ENCODE results near the gene SYNE1. TPM values are rescaled to one million over a fixed set of nuclear protein-coding genes. Genes with fewer than 3 reads are reported as not detected.

The SYNE1 gene
- total RNA-seq, 1 experiment from 2014 or later = 23.0 TPM

DNA sequence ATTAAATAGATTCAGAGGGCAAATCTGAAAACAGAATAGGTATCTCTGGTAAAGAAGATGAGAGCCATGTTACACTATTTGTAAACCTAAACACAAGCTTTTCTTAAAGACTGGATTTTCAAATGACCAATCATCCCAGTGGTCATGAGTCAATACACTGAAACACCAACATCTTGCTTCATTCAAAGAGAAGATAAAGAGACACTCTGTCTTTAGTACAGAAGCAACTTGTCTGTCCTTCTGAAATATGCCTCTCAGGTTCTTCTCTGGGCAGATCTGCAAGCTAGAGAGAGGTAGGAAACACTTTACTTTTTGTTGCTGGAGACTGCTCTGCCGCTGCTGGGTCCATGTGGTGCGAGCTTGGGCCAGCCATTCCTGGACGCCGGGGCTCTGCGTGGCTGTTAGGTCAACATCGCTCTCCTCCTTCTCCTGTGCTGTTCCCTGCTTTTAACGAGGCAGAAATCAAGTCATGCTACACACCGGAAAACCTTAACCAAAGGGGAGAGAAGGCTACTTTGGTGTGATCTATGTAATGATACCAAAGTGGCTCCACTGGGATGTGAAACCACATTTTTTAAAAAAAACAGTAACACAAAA lies 368.2 kb downstream of the SYNE1 start:
- ChIA-PET POLR2A (no interaction called here), CTCF (interaction anchor here (1.3 kb wide), 1 partner anchor 88 kb away, joined by 4 read pairs; no protein-coding TSS in a partner anchor)
- DNase-seq = no peak
- H3K4me3 Mint-ChIP-seq (ENCODE audit: unreplicated experiment) = no peak overlapping the region
- Histone ChIP-seq H3K27me3 (replicated peaks; ENCODE audit: control insufficient read depth, insufficient read depth, low read length) (no peaks in the 10 kb centered on the region), H3K36me3 (ENCODE audit: control insufficient read depth, insufficient read depth, low read length) (peaks cover 1% of the 10 kb centered on the region; the same call in 1 of the 2 replicates), H3K9me3 (no peaks in the 10 kb centered on the region), H3K4me1 (peaks cover 29% of the 10 kb centered on the region), H3K4me3 (ENCODE audit: low read depth, low read length) (no peak overlapping the region)
- H3K27me3 Mint-ChIP-seq (ENCODE audit: insufficient read depth, unreplicated experiment) = no peaks in the 10 kb centered on the region
- intact Hi-C loops (cut with micrococcal nuclease; ENCODE audit: unreplicated experiment) = loop anchor here (1.0 to 5.0 kb wide), 7 partner anchors 63 to 932 kb away; no protein-coding TSS in a partner anchor
- no TSS peak for BruUV-seq (replicated peaks)
- TF ChIP-seq, protein P1, sequence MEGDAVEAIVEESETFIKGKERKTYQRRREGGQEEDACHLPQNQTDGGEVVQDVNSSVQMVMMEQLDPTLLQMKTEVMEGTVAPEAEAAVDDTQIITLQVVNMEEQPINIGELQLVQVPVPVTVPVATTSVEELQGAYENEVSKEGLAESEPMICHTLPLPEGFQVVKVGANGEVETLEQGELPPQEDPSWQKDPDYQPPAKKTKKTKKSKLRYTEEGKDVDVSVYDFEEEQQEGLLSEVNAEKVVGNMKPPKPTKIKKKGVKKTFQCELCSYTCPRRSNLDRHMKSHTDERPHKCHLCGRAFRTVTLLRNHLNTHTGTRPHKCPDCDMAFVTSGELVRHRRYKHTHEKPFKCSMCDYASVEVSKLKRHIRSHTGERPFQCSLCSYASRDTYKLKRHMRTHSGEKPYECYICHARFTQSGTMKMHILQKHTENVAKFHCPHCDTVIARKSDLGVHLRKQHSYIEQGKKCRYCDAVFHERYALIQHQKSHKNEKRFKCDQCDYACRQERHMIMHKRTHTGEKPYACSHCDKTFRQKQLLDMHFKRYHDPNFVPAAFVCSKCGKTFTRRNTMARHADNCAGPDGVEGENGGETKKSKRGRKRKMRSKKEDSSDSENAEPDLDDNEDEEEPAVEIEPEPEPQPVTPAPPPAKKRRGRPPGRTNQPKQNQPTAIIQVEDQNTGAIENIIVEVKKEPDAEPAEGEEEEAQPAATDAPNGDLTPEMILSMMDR (IDR thresholded peaks at IDR 0.05; ENCODE audit: insufficient read depth in 1 of 2, low read depth in 1 of 2, low read length in 1 of 2, severe bottlenecking in 1 of 2, unreplicated experiment in 1 of 2) = no peak
- H3K36me3 Mint-ChIP-seq (ENCODE audit: insufficient read depth, unreplicated experiment) = no peaks in the 10 kb centered on the region
- peaks cover 14% of the 10 kb centered on the region for H3K4me1 Mint-ChIP-seq (ENCODE audit: low read depth, unreplicated experiment)
- no peaks in the 10 kb centered on the region for H3K9me3 Mint-ChIP-seq (ENCODE audit: unreplicated experiment)
- no peak overlapping the region for H3K27ac Mint-ChIP-seq (ENCODE audit: unreplicated experiment)

DNA sequence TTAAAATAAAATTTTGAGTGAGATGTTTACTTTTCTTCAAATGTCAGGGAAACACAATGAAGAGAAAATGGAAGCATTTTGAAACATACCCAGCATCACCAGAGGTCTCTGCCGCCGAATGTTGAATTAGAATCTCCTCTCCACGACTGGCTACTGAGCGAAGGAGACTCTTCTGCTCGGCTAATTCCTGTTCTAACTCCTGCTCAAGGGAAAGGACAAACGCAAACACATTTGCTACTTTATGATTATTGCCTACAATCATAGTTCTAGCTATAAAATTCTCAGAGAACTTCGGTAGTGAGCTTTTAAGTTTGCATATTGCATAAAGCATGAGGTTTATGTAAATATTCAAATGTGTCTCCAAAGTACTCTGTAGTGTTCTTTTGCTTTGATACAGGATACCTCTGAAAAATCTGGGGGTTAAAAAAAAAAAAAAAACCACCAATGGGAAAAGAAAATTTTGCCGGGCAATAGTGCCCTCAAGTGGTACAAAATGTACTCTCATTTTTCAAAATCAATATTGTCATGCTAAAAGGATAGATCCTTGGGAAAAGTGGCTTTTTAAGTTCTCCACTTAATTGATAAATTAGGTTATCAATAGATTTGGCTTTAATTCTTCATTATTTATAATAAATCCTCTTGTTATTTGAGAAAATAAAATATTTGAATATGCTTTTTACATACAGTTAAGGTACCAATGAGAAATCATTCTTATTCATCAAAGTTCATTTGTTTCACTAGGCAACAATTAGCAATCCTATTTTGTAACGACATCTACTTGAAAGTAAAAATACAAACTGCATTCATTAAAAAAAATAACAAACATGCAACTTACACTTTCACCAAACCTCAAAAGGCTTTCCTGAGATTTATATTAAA lies 369.0 kb downstream of the SYNE1 start:
- no peaks in the 10 kb centered on the region for H3K27me3 Mint-ChIP-seq (ENCODE audit: insufficient read depth, unreplicated experiment)
- ChIA-PET POLR2A (no interaction called here), CTCF (interaction anchor here (0.6 to 1.3 kb wide), 6 partner anchors 9 to 502 kb away, joined by 3 to 5 read pairs (median 4); no protein-coding TSS in a partner anchor)
- no TSS peak for BruUV-seq (replicated peaks)
- H3K27me3 ChIP-seq (replicated peaks; ENCODE audit: control insufficient read depth, insufficient read depth, low read length) = no peaks in the 10 kb centered on the region
- peak in 1 of 2 experiments; percentile 51 for DNase-seq
- no peak overlapping the region for H3K4me3 Mint-ChIP-seq (ENCODE audit: unreplicated experiment)
- peaks cover 1% of the 10 kb centered on the region for H3K36me3 Mint-ChIP-seq (ENCODE audit: insufficient read depth, unreplicated experiment)
- intact Hi-C loops (cut with micrococcal nuclease; ENCODE audit: unreplicated experiment) = loop anchor here (1.0 to 5.0 kb wide), 7 partner anchors 62 to 931 kb away; no protein-coding TSS in a partner anchor
- TF ChIP-seq, protein P1 (IDR thresholded peaks at IDR 0.05; ENCODE audit: insufficient read depth in 1 of 2, low read depth in 1 of 2, low read length in 1 of 2, severe bottlenecking in 1 of 2, unreplicated experiment in 1 of 2) = peak; percentile 52 to 68
- H3K9me3 Mint-ChIP-seq (ENCODE audit: unreplicated experiment) = peaks cover 3% of the 10 kb centered on the region
- peaks cover 14% of the 10 kb centered on the region for H3K4me1 Mint-ChIP-seq (ENCODE audit: low read depth, unreplicated experiment)
- H3K4me1 ChIP-seq = peaks cover 21% of the 10 kb centered on the region
- H3K36me3 ChIP-seq (ENCODE audit: control insufficient read depth, insufficient read depth, low read length) = no peaks in the 10 kb centered on the region
- H3K4me3 ChIP-seq (ENCODE audit: low read depth, low read length) = no peak overlapping the region
- H3K9me3 ChIP-seq = no peaks in the 10 kb centered on the region
- H3K27ac Mint-ChIP-seq (ENCODE audit: unreplicated experiment) = no peak overlapping the region

DNA sequence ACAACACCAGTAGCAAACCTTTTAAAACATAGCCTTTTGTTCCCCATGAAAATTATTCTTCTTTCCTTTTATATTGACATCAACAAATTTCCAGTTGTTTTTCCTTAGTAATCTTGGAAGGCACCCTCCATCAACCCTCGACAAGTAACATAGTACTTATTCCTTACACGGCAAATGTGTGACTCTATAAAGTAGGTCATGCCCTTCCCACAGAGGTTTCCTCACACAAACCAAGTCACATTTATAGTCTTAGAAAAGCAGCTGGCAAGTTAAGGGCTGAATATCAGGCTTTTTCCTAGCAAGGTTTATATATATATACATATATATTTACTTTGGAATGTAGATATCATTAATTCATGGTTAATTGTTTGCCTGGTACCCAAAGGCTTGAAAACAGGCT lies 371.5 kb downstream of the SYNE1 start:
- ChIA-PET POLR2A (no interaction called here), CTCF (no interaction called here)
- no TSS peak for BruUV-seq (replicated peaks)
- TF ChIP-seq, protein P1 (IDR thresholded peaks at IDR 0.05; ENCODE audit: insufficient read depth in 1 of 2, low read depth in 1 of 2, low read length in 1 of 2, severe bottlenecking in 1 of 2, unreplicated experiment in 1 of 2) = no peak
- intact Hi-C loops (cut with micrococcal nuclease; ENCODE audit: unreplicated experiment) = loop anchor here (5.0 kb wide), 1 partner anchor 928 kb away; no protein-coding TSS in a partner anchor
- peaks cover 6% of the 10 kb centered on the region for H3K36me3 Mint-ChIP-seq (ENCODE audit: insufficient read depth, unreplicated experiment)
- H3K27me3 ChIP-seq (replicated peaks; ENCODE audit: control insufficient read depth, insufficient read depth, low read length) = no peaks in the 10 kb centered on the region
- no peak overlapping the region for H3K4me3 Mint-ChIP-seq (ENCODE audit: unreplicated experiment)
- H3K4me1 Mint-ChIP-seq (ENCODE audit: low read depth, unreplicated experiment) = peaks cover 10% of the 10 kb centered on the region
- H3K9me3 ChIP-seq = no peaks in the 10 kb centered on the region
- no peak overlapping the region for H3K27ac Mint-ChIP-seq (ENCODE audit: unreplicated experiment)
- peaks cover 11% of the 10 kb centered on the region; the same call in 1 of the 2 replicates for H3K4me1 ChIP-seq
- no peak for DNase-seq
- no peak overlapping the region for H3K4me3 ChIP-seq (ENCODE audit: low read depth, low read length)
- no peaks in the 10 kb centered on the region for H3K27me3 Mint-ChIP-seq (ENCODE audit: insufficient read depth, unreplicated experiment)
- H3K9me3 Mint-ChIP-seq (ENCODE audit: unreplicated experiment) = peaks cover 10% of the 10 kb centered on the region
- no peaks in the 10 kb centered on the region for H3K36me3 ChIP-seq (ENCODE audit: control insufficient read depth, insufficient read depth, low read length)

Measured in Caco-2 (cell line).